ENCODE data around the gene GRID1. TPM values are rescaled to one million over a fixed set of nuclear protein-coding genes. Genes with fewer than 3 reads are reported as not detected.

Gene GRID1
- total RNA-seq, 2 donors from 2014 or later, result 0.37 to 0.67 TPM

DNA sequence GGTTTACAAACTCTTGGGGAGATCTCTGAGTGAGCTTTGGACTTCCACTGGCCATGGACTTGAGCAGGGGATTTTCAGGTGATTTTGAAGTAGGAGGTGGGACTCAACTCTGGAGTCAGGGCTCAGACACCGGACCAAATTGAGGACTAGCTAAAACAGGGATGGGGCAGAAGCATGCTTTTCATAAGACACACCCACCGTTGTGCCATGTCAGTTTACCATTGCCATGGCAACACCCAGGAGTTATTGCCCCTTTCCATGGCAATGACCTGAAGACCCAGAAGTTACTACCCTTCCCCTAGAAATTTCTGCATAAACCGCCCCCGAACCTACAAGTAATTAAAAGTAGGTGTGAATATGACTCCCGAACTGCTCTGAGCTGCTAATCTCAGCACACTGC, 320.7 kb downstream of the GRID1 start:
- no peaks in the 10 kb centered on the region for H3K36me3 ChIP-seq
- no peak overlapping the region for H3K4me3 ChIP-seq
- H3K9me3 ChIP-seq, result peaks cover 0 to 2% of the 10 kb centered on the region in 2 donors
- H3K27me3 ChIP-seq, result no peaks in the 10 kb centered on the region
- H3K27ac ChIP-seq, result no peak overlapping the region
- TF ChIP-seq CTCF (IDR thresholded peaks at IDR 0.05), result no peak
- no peak for DNase-seq (ENCODE audit: low spot score)
- no peaks in the 10 kb centered on the region for H3K4me1 ChIP-seq

DNA sequence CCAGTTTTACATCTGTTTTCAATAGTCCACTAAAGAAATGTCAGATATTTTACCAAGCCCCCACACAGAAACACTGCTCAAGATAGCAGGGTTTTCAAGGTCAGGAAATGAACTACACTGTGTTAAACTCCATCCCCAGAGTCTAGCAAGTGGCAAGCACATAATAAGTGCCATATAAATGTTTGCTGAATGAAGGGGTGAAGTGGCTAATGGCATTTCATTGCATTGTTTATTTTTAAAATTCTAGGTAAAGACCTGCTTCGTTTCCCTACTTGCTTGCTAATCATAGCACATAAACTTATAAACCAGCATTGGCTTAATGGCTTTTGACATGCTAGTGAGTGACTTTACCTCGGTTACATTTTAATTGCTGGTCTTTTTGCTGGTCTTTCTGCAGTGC, 322.6 kb downstream of the GRID1 start:
- Histone ChIP-seq H3K27ac (no peak overlapping the region), H3K9me3 (no peaks in the 10 kb centered on the region), H3K4me1 (no peaks in the 10 kb centered on the region), H3K4me3 (no peak overlapping the region), H3K27me3 (no peaks in the 10 kb centered on the region), H3K36me3 (no peaks in the 10 kb centered on the region)
- no peak for TF ChIP-seq CTCF (IDR thresholded peaks at IDR 0.05)
- DNase-seq (ENCODE audit: low spot score), result no peak

DNA sequence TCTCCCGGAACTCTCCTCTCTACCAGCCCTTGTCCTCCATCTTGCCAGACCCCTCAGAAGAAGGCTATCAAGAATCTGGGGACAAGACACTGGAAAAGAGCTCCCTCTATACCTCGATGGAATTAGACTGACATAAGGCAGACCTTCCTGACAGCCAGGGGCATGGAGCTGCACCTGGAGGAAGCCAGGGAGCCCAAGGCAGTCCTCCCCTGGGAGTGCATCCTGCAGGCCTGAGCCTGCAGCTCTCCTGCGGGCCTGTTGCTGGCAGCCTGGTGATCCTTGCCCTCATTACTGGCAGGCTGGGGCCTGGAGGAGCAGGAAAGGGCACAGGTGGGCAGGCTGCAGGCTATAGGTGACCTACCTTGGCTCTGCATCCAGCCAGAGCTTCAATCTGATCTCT, 323.4 kb downstream of the GRID1 start:
- Histone ChIP-seq H3K36me3 (no peaks in the 10 kb centered on the region), H3K9me3 (no peaks in the 10 kb centered on the region), H3K27ac (no peak overlapping the region), H3K27me3 (no peaks in the 10 kb centered on the region), H3K4me1 (no peaks in the 10 kb centered on the region), H3K4me3 (no peak overlapping the region)
- TF ChIP-seq CTCF (IDR thresholded peaks at IDR 0.05), result no peak
- no peak for DNase-seq (ENCODE audit: low spot score)

DNA sequence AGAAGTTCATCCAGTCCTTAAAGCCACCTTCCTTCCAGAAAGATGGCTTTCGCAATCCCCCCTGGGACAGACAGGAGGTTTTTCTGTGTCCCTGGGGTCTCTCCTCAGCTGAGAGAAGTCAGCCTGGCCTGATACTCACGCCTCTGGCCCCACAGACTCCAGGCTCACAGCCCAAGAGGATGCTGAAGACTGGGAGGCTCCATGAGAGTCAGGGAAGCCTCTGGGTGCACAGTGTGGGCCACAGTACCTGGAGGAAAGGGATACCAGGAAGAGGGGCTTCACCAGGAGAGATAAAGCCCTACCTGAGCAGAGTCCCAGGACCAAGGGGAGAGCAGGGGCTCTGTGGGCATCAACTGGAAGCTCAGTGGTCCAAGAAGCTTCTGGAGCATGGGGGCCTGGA, 324.4 kb downstream of the GRID1 start:
- H3K9me3 ChIP-seq, result no peaks in the 10 kb centered on the region
- no peak for DNase-seq (ENCODE audit: low spot score)
- H3K4me1 ChIP-seq, result no peaks in the 10 kb centered on the region
- TF ChIP-seq CTCF (IDR thresholded peaks at IDR 0.05), result no peak
- H3K36me3 ChIP-seq, result no peaks in the 10 kb centered on the region
- H3K27me3 ChIP-seq, result no peaks in the 10 kb centered on the region
- no peak overlapping the region for H3K27ac ChIP-seq
- no peak overlapping the region for H3K4me3 ChIP-seq

DNA sequence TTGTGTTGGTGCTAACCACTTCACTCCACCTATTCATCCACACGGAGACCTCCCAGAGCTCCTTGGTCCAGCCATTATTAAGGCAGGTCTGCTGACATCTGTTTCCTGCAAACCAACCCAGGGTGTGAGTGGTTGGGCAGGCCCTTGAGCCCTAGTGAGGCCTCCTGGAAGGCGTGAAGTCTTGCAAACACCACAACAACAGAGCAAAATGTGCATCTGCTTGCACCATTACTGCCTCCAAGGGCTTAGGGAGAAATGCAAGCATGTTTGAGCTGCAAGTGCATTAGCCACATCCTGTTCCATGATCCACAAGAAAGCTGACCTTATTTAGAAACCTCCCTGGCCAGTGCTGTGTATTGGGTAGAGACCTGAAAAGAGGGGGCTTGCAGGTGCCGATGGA, 325.5 kb downstream of the GRID1 start:
- no peak for TF ChIP-seq CTCF (IDR thresholded peaks at IDR 0.05)
- DNase-seq (ENCODE audit: low spot score), result no peak

DNA sequence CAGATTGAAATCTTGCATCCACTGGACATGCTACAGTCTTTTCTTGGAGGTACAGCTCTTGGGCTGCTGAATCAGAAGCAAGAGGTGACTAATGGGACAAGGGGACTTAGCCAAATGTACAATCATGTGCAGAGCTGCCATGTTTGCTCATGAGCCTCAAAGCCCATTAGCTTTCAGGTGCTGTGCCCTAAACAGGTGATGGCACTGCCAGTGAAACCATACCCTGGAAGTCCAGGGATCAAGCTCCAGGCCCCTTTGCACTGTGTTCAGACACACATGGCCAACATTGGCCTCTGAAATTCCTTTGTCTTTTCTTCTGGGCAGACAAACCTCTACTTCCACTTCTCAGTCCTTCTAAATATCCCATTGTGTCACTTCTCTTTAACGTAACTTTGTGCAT, 328.2 kb downstream of the GRID1 start:
- no peaks in the 10 kb centered on the region for H3K36me3 ChIP-seq
- H3K27ac ChIP-seq, result no peak overlapping the region
- no peak for TF ChIP-seq CTCF (IDR thresholded peaks at IDR 0.05)
- H3K9me3 ChIP-seq, result no peaks in the 10 kb centered on the region
- no peak overlapping the region for H3K4me3 ChIP-seq
- no peaks in the 10 kb centered on the region for H3K27me3 ChIP-seq
- peaks cover 0 to 11% of the 10 kb centered on the region in 2 donors for H3K4me1 ChIP-seq
- no peak for DNase-seq (ENCODE audit: low spot score)

More for the DNA sequence above, 325.5 kb downstream of the GRID1 start:
- H3K27ac ChIP-seq, result no peak overlapping the region
- H3K4me1 ChIP-seq, result peaks cover 0 to 7% of the 10 kb centered on the region in 2 donors
- no peak overlapping the region for H3K4me3 ChIP-seq
- H3K9me3 ChIP-seq, result no peaks in the 10 kb centered on the region
- H3K36me3 ChIP-seq, result no peaks in the 10 kb centered on the region
- H3K27me3 ChIP-seq, result no peaks in the 10 kb centered on the region
